Measurements from ENCODE around the gene EFTUD2. TPM values are rescaled to one million over a fixed set of nuclear protein-coding genes. Genes with fewer than 3 reads are reported as not detected.

The EFTUD2 gene
- total RNA-seq, 2 donors from 2014 or later: 109 to 133 TPM

GRCh38 chr17:44854192-44854591 is 45.1 kb downstream of the EFTUD2 start:
- Mint-ChIP-seq H3K27ac (peak overlapping the region; percentile 37), H3K4me3 (no peak overlapping the region), H3K36me3 (ENCODE audit: low read depth) (peaks cover 11% of the 10 kb centered on the region), H3K27me3 (no peaks in the 10 kb centered on the region), H3K4me1 (no peaks in the 10 kb centered on the region)
- H3K9me3 ChIP-seq (ENCODE audit: control insufficient read depth, low read length, poor library complexity, severe bottlenecking): peaks cover 4% of the 10 kb centered on the region
- DNase-seq (no peak), ATAC-seq (no peak)

GRCh38 chr17:44850612-44851011 is 48.6 kb downstream of the EFTUD2 start:
- no peak overlapping the region for H3K27ac Mint-ChIP-seq
- H3K4me1 Mint-ChIP-seq: peaks cover 3% of the 10 kb centered on the region
- H3K9me3 ChIP-seq (ENCODE audit: control insufficient read depth, low read length, poor library complexity, severe bottlenecking): peaks cover 4% of the 10 kb centered on the region
- H3K27me3 Mint-ChIP-seq: no peaks in the 10 kb centered on the region
- H3K4me3 Mint-ChIP-seq: no peak overlapping the region
- no peak for DNase-seq
- peaks cover 5% of the 10 kb centered on the region for H3K36me3 Mint-ChIP-seq (ENCODE audit: low read depth)
- ATAC-seq: no peak

- DNase-seq (no peak), ATAC-seq (no peak)
- Mint-ChIP-seq H3K4me1 (peaks cover 3% of the 10 kb centered on the region), H3K4me3 (no peak overlapping the region), H3K27me3 (no peaks in the 10 kb centered on the region), H3K36me3 (ENCODE audit: low read depth) (peaks cover 5% of the 10 kb centered on the region), H3K27ac (no peak overlapping the region)
- peaks cover 4% of the 10 kb centered on the region for H3K9me3 ChIP-seq (ENCODE audit: control insufficient read depth, low read length, poor library complexity, severe bottlenecking)
These were observed 49.2 kb downstream of the EFTUD2 start for GRCh38 chr17:44850025-44850424.

GRCh38 chr17:44848961-44849489 is 50.2 kb downstream of the EFTUD2 start:
- DNase-seq: no peak
- Mint-ChIP-seq H3K27me3 (no peaks in the 10 kb centered on the region), H3K4me3 (no peak overlapping the region), H3K27ac (no peak overlapping the region), H3K4me1 (peaks cover 3% of the 10 kb centered on the region), H3K36me3 (ENCODE audit: low read depth) (no peaks in the 10 kb centered on the region)
- ATAC-seq: no peak
- peaks cover 2% of the 10 kb centered on the region for H3K9me3 ChIP-seq (ENCODE audit: control insufficient read depth, low read length, poor library complexity, severe bottlenecking)

GRCh38 chr17:44848257-44848795 is 50.9 kb downstream of the EFTUD2 start:
- Mint-ChIP-seq H3K27me3 (no peaks in the 10 kb centered on the region), H3K4me3 (no peak overlapping the region), H3K27ac (peak overlapping the region; percentile 32), H3K4me1 (peaks cover 3% of the 10 kb centered on the region), H3K36me3 (ENCODE audit: low read depth) (no peaks in the 10 kb centered on the region)
- DNase-seq (no peak), ATAC-seq (no peak)
- no peaks in the 10 kb centered on the region for H3K9me3 ChIP-seq (ENCODE audit: control insufficient read depth, low read length, poor library complexity, severe bottlenecking)

GRCh38 chr17:44847586-44847985 is 51.7 kb downstream of the EFTUD2 start, which contains the start of gene HIGD1B:
Gene HIGD1B (plus strand): TSS chr17:44847883. CDS start chr17:44848153, 270 bp downstream.
- ATAC-seq (no peak), DNase-seq (no peak)
- H3K9me3 ChIP-seq (ENCODE audit: control insufficient read depth, low read length, poor library complexity, severe bottlenecking): no peaks in the 10 kb centered on the region
- no peak within 1 kb of the TSS for H3K4me3 Mint-ChIP-seq
- H3K4me1 Mint-ChIP-seq: peaks cover 4% of the 10 kb centered on the region
- no peaks in the 10 kb centered on the region for H3K27me3 Mint-ChIP-seq
- H3K27ac Mint-ChIP-seq: peak within 1 kb of the TSS; percentile 83
- H3K36me3 Mint-ChIP-seq (ENCODE audit: low read depth): no peaks in the 10 kb centered on the region

- peak overlapping the region; percentile 83 for H3K27ac Mint-ChIP-seq
- no peak for ATAC-seq
- peaks cover 4% of the 10 kb centered on the region for H3K4me1 Mint-ChIP-seq
- no peaks in the 10 kb centered on the region for H3K27me3 Mint-ChIP-seq
- H3K36me3 Mint-ChIP-seq (ENCODE audit: low read depth): no peaks in the 10 kb centered on the region
- H3K4me3 Mint-ChIP-seq: no peak overlapping the region
- no peak for DNase-seq
- no peaks in the 10 kb centered on the region for H3K9me3 ChIP-seq (ENCODE audit: control insufficient read depth, low read length, poor library complexity, severe bottlenecking)
These were observed 53.0 kb downstream of the EFTUD2 start for GRCh38 chr17:44846206-44846605.

GRCh38 chr17:44844390-44844830 is 54.8 kb downstream of the EFTUD2 start:
- H3K9me3 ChIP-seq (ENCODE audit: control insufficient read depth, low read length, poor library complexity, severe bottlenecking): no peaks in the 10 kb centered on the region
- H3K27me3 Mint-ChIP-seq: no peaks in the 10 kb centered on the region
- H3K27ac Mint-ChIP-seq: no peak overlapping the region
- DNase-seq (no peak), ATAC-seq (no peak)
- peaks cover 4% of the 10 kb centered on the region for H3K4me1 Mint-ChIP-seq
- no peak overlapping the region for H3K4me3 Mint-ChIP-seq
- H3K36me3 Mint-ChIP-seq (ENCODE audit: low read depth): no peaks in the 10 kb centered on the region

GRCh38 chr17:44842748-44843147 is 56.5 kb downstream of the EFTUD2 start:
- H3K27ac Mint-ChIP-seq: no peak overlapping the region
- H3K36me3 Mint-ChIP-seq (ENCODE audit: low read depth): no peaks in the 10 kb centered on the region
- peaks cover 2% of the 10 kb centered on the region for H3K4me1 Mint-ChIP-seq
- no peaks in the 10 kb centered on the region for H3K9me3 ChIP-seq (ENCODE audit: control insufficient read depth, low read length, poor library complexity, severe bottlenecking)
- no peaks in the 10 kb centered on the region for H3K27me3 Mint-ChIP-seq
- ATAC-seq (no peak), DNase-seq (no peak)
- H3K4me3 Mint-ChIP-seq: no peak overlapping the region

- no peaks in the 10 kb centered on the region for H3K9me3 ChIP-seq (ENCODE audit: control insufficient read depth, low read length, poor library complexity, severe bottlenecking)
- Mint-ChIP-seq H3K4me3 (no peak overlapping the region), H3K27ac (no peak overlapping the region), H3K4me1 (peaks cover 2% of the 10 kb centered on the region), H3K36me3 (ENCODE audit: low read depth) (no peaks in the 10 kb centered on the region), H3K27me3 (no peaks in the 10 kb centered on the region)
- ATAC-seq (no peak), DNase-seq (no peak)
These were observed 58.3 kb downstream of the EFTUD2 start for GRCh38 chr17:44840936-44841335.

GRCh38 chr17:44840274-44840673 is 59.0 kb downstream of the EFTUD2 start:
- Mint-ChIP-seq H3K27me3 (peaks cover under 1% of the 10 kb centered on the region), H3K27ac (no peak overlapping the region), H3K36me3 (ENCODE audit: low read depth) (no peaks in the 10 kb centered on the region), H3K4me1 (peaks cover 2% of the 10 kb centered on the region), H3K4me3 (no peak overlapping the region)
- no peak for ATAC-seq
- DNase-seq: no peak
- H3K9me3 ChIP-seq (ENCODE audit: control insufficient read depth, low read length, poor library complexity, severe bottlenecking): no peaks in the 10 kb centered on the region

- no peak overlapping the region for H3K27ac Mint-ChIP-seq
- DNase-seq (no peak), ATAC-seq (no peak)
- no peaks in the 10 kb centered on the region for H3K4me1 Mint-ChIP-seq
- no peaks in the 10 kb centered on the region for H3K9me3 ChIP-seq (ENCODE audit: control insufficient read depth, low read length, poor library complexity, severe bottlenecking)
- H3K27me3 Mint-ChIP-seq: peaks cover 28% of the 10 kb centered on the region
- H3K36me3 Mint-ChIP-seq (ENCODE audit: low read depth): no peaks in the 10 kb centered on the region
- H3K4me3 Mint-ChIP-seq: no peak overlapping the region
These were observed 62.0 kb downstream of the EFTUD2 start for GRCh38 chr17:44837196-44837595.

- Mint-ChIP-seq H3K4me1 (peaks cover 7% of the 10 kb centered on the region), H3K36me3 (ENCODE audit: low read depth) (peaks cover 4% of the 10 kb centered on the region), H3K27me3 (peaks cover 54% of the 10 kb centered on the region), H3K4me3 (no peak overlapping the region), H3K27ac (no peak overlapping the region)
- DNase-seq (no peak), ATAC-seq (no peak)
- no peaks in the 10 kb centered on the region for H3K9me3 ChIP-seq (ENCODE audit: control insufficient read depth, low read length, poor library complexity, severe bottlenecking)
These were observed 66.4 kb downstream of the EFTUD2 start for GRCh38 chr17:44832805-44833204.

- no peak overlapping the region for H3K27ac Mint-ChIP-seq
- H3K36me3 Mint-ChIP-seq (ENCODE audit: low read depth): peaks cover 7% of the 10 kb centered on the region
- H3K4me1 Mint-ChIP-seq: peaks cover 7% of the 10 kb centered on the region
- no peak for DNase-seq
- no peak overlapping the region for H3K4me3 Mint-ChIP-seq
- peaks cover 66% of the 10 kb centered on the region for H3K27me3 Mint-ChIP-seq
- no peaks in the 10 kb centered on the region for H3K9me3 ChIP-seq (ENCODE audit: control insufficient read depth, low read length, poor library complexity, severe bottlenecking)
- no peak for ATAC-seq
These were observed 67.9 kb downstream of the EFTUD2 start for GRCh38 chr17:44831371-44831770.

Data from T-helper 17 cell (primary cell).